Upper lobe of left lung (tissue), 6 donors: ENCODE measurements around the gene AAK1. TPM values are rescaled to one million over a fixed set of nuclear protein-coding genes. Genes with fewer than 3 reads are reported as not detected.

ENCODE experiments used
- ATAC-seq, 2 donors: fragments of 200-7000 bp; cut with Tn5 transposase; one replicate each; pipeline ENCODE4 v1.9.1; 2022; ENCODE audit warnings: mild to moderate bottlenecking in 2 of 2, moderate library complexity in 2 of 2; ENCODE audit not compliant: low FRiP score in 2 of 2
- DNase-seq, 2 donors: peaks; one replicate each; pipeline ENCODE4 v3.0.0-alpha.2; 2019 to 2020
- H3K27ac ChIP-seq, 4 donors: fragments of 200-600 bp; sonication (generic); one replicate each; pipeline ENCODE4 v1.5.1; 2016 to 2019
- H3K27me3 ChIP-seq, 4 donors: fragments of 200-600 bp; sonication (generic); one replicate each; pipeline ENCODE4 v1.5.1; 2017 to 2019
- H3K36me3 ChIP-seq, 4 donors: fragments of 200-600 bp; sonication (generic); one replicate each; pipeline ENCODE4 v1.5.1; 2016 to 2019
- H3K4me1 ChIP-seq, 4 donors: fragments of 200-600 bp; sonication (generic); one replicate each; pipeline ENCODE4 v1.5.1; 2018 to 2019
- H3K4me3 ChIP-seq, 4 donors: fragments of 200-600 bp; sonication (generic); one replicate each; pipeline ENCODE4 v1.5.1; 2017 to 2019; ENCODE audit warnings: mild to moderate bottlenecking in 2 of 4, moderate library complexity in 1 of 4
- H3K9me3 ChIP-seq, 4 donors: fragments of 200-600 bp; sonication (generic); one replicate each; pipeline ENCODE4 v1.5.1; 2018 to 2019
- CTCF ChIP-seq, 6 experiments: fragments of 450-650 bp in 4 of 6; fragments of 200-600 bp in 2 of 6; sonication (generic) in 2 of 6; IDR thresholded peaks; one replicate each; pipeline ENCODE4 v1.5.1; 2016 to 2019; ENCODE audit warnings: antibody characterized with exemption in 6 of 6
- EP300 ChIP-seq, 4 donors: sonication (generic); formaldehyde crosslinking; IDR thresholded peaks; one replicate each; pipeline ENCODE4 v1.5.1; 2017; ENCODE audit warnings: antibody characterized with exemption in 4 of 4, control low read depth in 2 of 4
- POLR2A ChIP-seq, 4 donors: fragments of 450-650 bp; IDR thresholded peaks; one replicate each; pipeline ENCODE4 v1.5.1; 2016 to 2017; ENCODE audit warnings: antibody characterized with exemption in 4 of 4, mild to moderate bottlenecking in 2 of 4
- POLR2AphosphoS5 ChIP-seq, 2 donors: sonication (generic); formaldehyde crosslinking; IDR thresholded peaks; one replicate each; pipeline ENCODE4 v1.5.1; 2017; ENCODE audit warnings: antibody characterized with exemption in 2 of 2
- WGBS, 2 donors: methylation state at CpG; one replicate each; pipeline ENCODE4 v1.1.5; 2017 to 2018; 5-methylcytosine and 5-hydroxymethylcytosine counted together
- total RNA-seq, 6 donors: library from RNA; depleted of rRNA in 4 of 6; stranded (reverse); fragments of >200 nt in 4 of 6; gene quantifications; one replicate each; pipeline versions ENCODE4 v1.1.0 to v1.2.1, GENCODE V29; 2016 to 2021
- donor health status: DM: no; HTN: no; CAD: no; lungs with moderate emphysema.
- donor health status: DM: no; HTN: yes; CAD: no; lungs with severe emphysema.

The AAK1 gene
- total RNA-seq, 6 donors from 2014 or later = 45.1 to 105 (median 58.8) TPM

- Histone ChIP-seq H3K9me3 (no peaks in the 10 kb centered on the region), H3K27ac (no peak overlapping the region), H3K4me1 (peaks cover 0 to 5% (median 4%) of the 10 kb centered on the region in 4 donors), H3K36me3 (no peaks in the 10 kb centered on the region), H3K4me3 (no peak overlapping the region), H3K27me3 (no peaks in the 10 kb centered on the region)
- WGBS, 2 donors = 70 to 86% methylated on average over 3 of the region's 3 CpGs
- DNase-seq (no peak), ATAC-seq (no peak)
- no peak for TF ChIP-seq CTCF (IDR thresholded peaks at IDR 0.05)
- TF ChIP-seq POLR2AphosphoS5 (IDR thresholded peaks at IDR 0.05) = no peak
These were observed 49.2 kb downstream of the AAK1 start for GRCh38 chr2:69594341-69594740.

- ATAC-seq (no peak), DNase-seq (no peak)
- Histone ChIP-seq H3K36me3 (no peaks in the 10 kb centered on the region), H3K9me3 (no peaks in the 10 kb centered on the region), H3K4me1 (peaks cover 0 to 4% (median 2%) of the 10 kb centered on the region in 4 donors), H3K27me3 (no peaks in the 10 kb centered on the region), H3K27ac (no peak overlapping the region), H3K4me3 (no peak overlapping the region)
- TF ChIP-seq POLR2AphosphoS5 (IDR thresholded peaks at IDR 0.05) = no peak
- TF ChIP-seq EP300 (IDR thresholded peaks at IDR 0.05) = no peak
- TF ChIP-seq POLR2A (IDR thresholded peaks at IDR 0.05) = no peak
- TF ChIP-seq CTCF (IDR thresholded peaks at IDR 0.05) = no peak
These were observed 51.0 kb downstream of the AAK1 start for GRCh38 chr2:69592511-69592910.

- no peaks in the 10 kb centered on the region for H3K4me1 ChIP-seq
- DNase-seq (no peak), ATAC-seq (no peak)
- no peak overlapping the region for H3K27ac ChIP-seq
- no peak overlapping the region for H3K4me3 ChIP-seq
- no peak for TF ChIP-seq POLR2A (IDR thresholded peaks at IDR 0.05)
- no peak for TF ChIP-seq CTCF (IDR thresholded peaks at IDR 0.05)
- TF ChIP-seq EP300 (IDR thresholded peaks at IDR 0.05) = no peak
- TF ChIP-seq POLR2AphosphoS5 (IDR thresholded peaks at IDR 0.05) = no peak
- 70 to 76% methylated on average over 8 of the region's 8 CpGs for WGBS, 2 donors
- H3K36me3 ChIP-seq = no peaks in the 10 kb centered on the region
- no peaks in the 10 kb centered on the region for H3K9me3 ChIP-seq
- no peaks in the 10 kb centered on the region for H3K27me3 ChIP-seq
These were observed 53.4 kb downstream of the AAK1 start for GRCh38 chr2:69589973-69590652.

- WGBS, 2 donors = 84 to 86% methylated on average over 6 of the region's 6 CpGs
- no peak overlapping the region for H3K27ac ChIP-seq
- ATAC-seq = no peak
These were observed 54.6 kb downstream of the AAK1 start for GRCh38 chr2:69588945-69589344.

GRCh38 chr2:69588403-69588802 lies 55.1 kb downstream of the AAK1 start:
- no peak for TF ChIP-seq CTCF (IDR thresholded peaks at IDR 0.05)

More at GRCh38 chr2:69588945-69589344, 54.6 kb downstream of the AAK1 start:
- DNase-seq = no peak
- H3K4me3 ChIP-seq = no peak overlapping the region
- no peaks in the 10 kb centered on the region for H3K9me3 ChIP-seq
- peaks cover 0 to 5% (median 1%) of the 10 kb centered on the region in 4 donors for H3K4me1 ChIP-seq
- H3K27me3 ChIP-seq = no peaks in the 10 kb centered on the region
- no peaks in the 10 kb centered on the region for H3K36me3 ChIP-seq
- TF ChIP-seq POLR2AphosphoS5 (IDR thresholded peaks at IDR 0.05) = no peak
- TF ChIP-seq POLR2A (IDR thresholded peaks at IDR 0.05) = no peak

More at GRCh38 chr2:69588403-69588802, 55.1 kb downstream of the AAK1 start:
- H3K9me3 ChIP-seq = no peaks in the 10 kb centered on the region
- no peak overlapping the region for H3K27ac ChIP-seq
- H3K36me3 ChIP-seq = no peaks in the 10 kb centered on the region
- WGBS, 2 donors = 93 to 97% methylated on average over 3 of the region's 3 CpGs
- no peak for DNase-seq
- no peaks in the 10 kb centered on the region for H3K27me3 ChIP-seq
- no peak for ATAC-seq
- peaks cover 0 to 8% (median 6%) of the 10 kb centered on the region in 4 donors for H3K4me1 ChIP-seq
- no peak overlapping the region for H3K4me3 ChIP-seq
